ENCODE data around the gene PAM16.

The PAM16 gene

DNA sequence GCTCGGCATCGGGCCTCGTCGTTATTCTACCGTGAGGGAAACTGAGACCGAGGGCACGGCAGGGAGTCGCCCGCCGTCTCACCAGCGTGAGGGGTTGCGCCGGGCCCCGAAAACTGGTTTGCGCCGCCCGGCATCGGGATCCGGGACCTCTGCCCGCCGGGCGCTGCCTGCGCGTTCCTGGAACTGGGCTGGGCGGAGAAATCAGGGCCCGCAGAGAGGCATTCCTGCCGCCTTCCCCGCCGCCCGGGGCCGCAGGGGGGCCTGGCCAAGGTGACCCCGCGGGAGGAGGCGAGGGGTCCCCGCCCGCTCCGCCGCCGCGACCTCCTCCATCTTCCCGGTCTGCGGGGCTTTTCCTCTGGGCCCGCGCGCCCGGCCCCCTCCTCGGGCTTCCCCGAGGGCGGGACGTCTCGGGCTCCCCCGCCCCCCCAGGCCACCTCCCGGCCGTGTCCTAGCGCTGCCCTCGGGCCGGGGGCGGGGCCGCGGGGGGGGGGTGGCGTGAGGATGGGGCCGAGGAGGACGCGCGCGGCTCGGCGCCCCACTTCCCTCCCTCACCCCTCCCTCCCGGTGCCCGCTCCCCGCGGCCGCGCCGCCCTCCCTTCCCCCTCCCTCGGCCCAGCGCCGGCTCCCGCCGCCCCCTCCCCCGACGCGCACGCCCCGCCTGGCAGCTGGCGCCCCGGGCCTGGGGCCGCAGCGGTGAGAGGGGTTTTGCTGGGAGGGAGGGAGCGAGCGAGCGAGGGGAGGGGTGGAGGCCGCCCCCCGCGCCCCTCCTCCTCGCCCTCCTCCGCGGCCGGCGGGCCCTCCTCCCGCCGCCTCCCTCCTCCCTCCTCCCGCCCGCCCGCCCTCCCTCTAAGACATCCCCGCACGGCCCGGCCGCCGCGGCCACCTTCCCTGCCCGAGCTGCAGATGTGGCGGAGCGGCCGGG lies 35.7 kb downstream of the PAM16 start, which contains the start of gene GLIS2:
TSS of gene GLIS2 (plus strand) at position 882 of the 922 bp plus-strand sequence. CDS start 16,214 bp downstream, outside the sequence.
- H3K9me3 ChIP-seq (ENCODE audit: control insufficient read depth, insufficient read depth, low read depth, low read length) = no peaks in the 10 kb centered on the region
- POLR2A ChIA-PET = interaction anchor here (0.6 to 2.9 kb wide), 5 partner anchors 17 to 297 kb away, joined by 3 to 11 read pairs (median 7); partner anchors contain the start of gene TFAP4
- peak within 1 kb of the TSS; percentile 52 for H3K4me3 ChIP-seq (ENCODE audit: low read depth, low read length)
- H3K4me1 ChIP-seq (ENCODE audit: control insufficient read depth, insufficient read depth, low read length) = peaks cover 4% of the 10 kb centered on the region; the same call in 1 of the 2 replicates
- peak within 1 kb of the TSS; percentile 66; the same call in 1 of the 2 replicates for H3K27ac ChIP-seq (ENCODE audit: extremely low read depth, low read depth, low read length)
- H3K36me3 ChIP-seq (ENCODE audit: control insufficient read depth in 2 of 2, insufficient read depth in 1 of 2, low read length in 2 of 2) = no peaks in the 10 kb centered on the region
- CTCF ChIA-PET = interaction anchor here (0.5 to 1.8 kb wide), 7 partner anchors 10 to 88 kb away, joined by 3 to 7 read pairs (median 3); partner anchors contain the start of gene VASN
- TF ChIP-seq ZNF214 (tag by site-specific recombination; IDR thresholded peaks at IDR 0.05; ENCODE audit: borderline replicate concordance) (no peak), KLF16 (tag by site-specific recombination; IDR thresholded peaks at IDR 0.05) (no peak), ZNF677 (tag by site-specific recombination; IDR thresholded peaks at IDR 0.05) (0 out of 2 replicates have a peak, but pooled peaks have one; percentile 11), ZNF24 (tag by site-specific recombination; IDR thresholded peaks at IDR 0.05) (no peak), ZNF341 (tag by site-specific recombination; IDR thresholded peaks at IDR 0.05; ENCODE audit: low read depth) (no peak), GLIS2 (tag by site-specific recombination; IDR thresholded peaks at IDR 0.05) (peak; percentile 48), ZBTB20 (tag by site-specific recombination; IDR thresholded peaks at IDR 0.05) (peak; percentile 96), ZNF184 (tag by site-specific recombination; IDR thresholded peaks at IDR 0.05) (0 out of 2 replicates have a peak, but pooled peaks have one; percentile 20), ZNF266 (tag by site-specific recombination; IDR thresholded peaks at IDR 0.05; ENCODE audit: low read depth) (no peak), ZNF658 (tag by site-specific recombination; IDR thresholded peaks at IDR 0.05) (no peak), KLF7 (tag by site-specific recombination; IDR thresholded peaks at IDR 0.05; ENCODE audit: borderline replicate concordance) (no peak), ZNF48 (tag by site-specific recombination; IDR thresholded peaks at IDR 0.05) (no peak), ATF2 (tag by site-specific recombination; IDR thresholded peaks at IDR 0.05; ENCODE audit: low read depth) (no peak), ZBTB7A (tag by site-specific recombination; IDR thresholded peaks at IDR 0.05; ENCODE audit: low read depth) (no peak; the same call in 1 of the 2 replicates), ZNF514 (tag by site-specific recombination; IDR thresholded peaks at IDR 0.05) (no peak), ZNF600 (tag by site-specific recombination; IDR thresholded peaks at IDR 0.05) (peak; percentile 49; the same call in 1 of the 2 replicates), ZNF623 (tag by site-specific recombination; IDR thresholded peaks at IDR 0.05) (0 out of 2 replicates have a peak, but pooled peaks have one; percentile 4), ZNF350 (tag by site-specific recombination; IDR thresholded peaks at IDR 0.05) (no peak), YY1 (tag by site-specific recombination; IDR thresholded peaks at IDR 0.05) (0 out of 2 replicates have a peak, but pooled peaks have one; percentile 21), KLF8 (tag by site-specific recombination; IDR thresholded peaks at IDR 0.05) (peak; percentile 39; the same call in 1 of the 2 replicates), ZNF513 (tag by site-specific recombination; IDR thresholded peaks at IDR 0.05) (no peak), IKZF3 (tag by site-specific recombination; IDR thresholded peaks at IDR 0.05) (peak; percentile 31; the same call in 1 of the 2 replicates), ZFP37 (tag by site-specific recombination; IDR thresholded peaks at IDR 0.05) (peak; percentile 6; the same call in 1 of the 2 replicates), ZXDB (tag by site-specific recombination; IDR thresholded peaks at IDR 0.05) (peak; percentile 33; the same call in 1 of the 2 replicates), ZNF335 (tag by site-specific recombination; conservative IDR thresholded peaks at IDR 0.05) (peak; percentile 89), SP3 (tag by site-specific recombination; IDR thresholded peaks at IDR 0.05) (peak; percentile 64)
- TF ChIP-seq, protein P1, sequence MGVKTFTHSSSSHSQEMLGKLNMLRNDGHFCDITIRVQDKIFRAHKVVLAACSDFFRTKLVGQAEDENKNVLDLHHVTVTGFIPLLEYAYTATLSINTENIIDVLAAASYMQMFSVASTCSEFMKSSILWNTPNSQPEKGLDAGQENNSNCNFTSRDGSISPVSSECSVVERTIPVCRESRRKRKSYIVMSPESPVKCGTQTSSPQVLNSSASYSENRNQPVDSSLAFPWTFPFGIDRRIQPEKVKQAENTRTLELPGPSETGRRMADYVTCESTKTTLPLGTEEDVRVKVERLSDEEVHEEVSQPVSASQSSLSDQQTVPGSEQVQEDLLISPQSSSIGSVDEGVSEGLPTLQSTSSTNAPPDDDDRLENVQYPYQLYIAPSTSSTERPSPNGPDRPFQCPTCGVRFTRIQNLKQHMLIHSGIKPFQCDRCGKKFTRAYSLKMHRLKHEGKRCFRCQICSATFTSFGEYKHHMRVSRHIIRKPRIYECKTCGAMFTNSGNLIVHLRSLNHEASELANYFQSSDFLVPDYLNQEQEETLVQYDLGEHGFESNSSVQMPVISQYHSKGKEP (tag by site-specific recombination; IDR thresholded peaks at IDR 0.05) = no peak
- TF ChIP-seq, protein P2, sequence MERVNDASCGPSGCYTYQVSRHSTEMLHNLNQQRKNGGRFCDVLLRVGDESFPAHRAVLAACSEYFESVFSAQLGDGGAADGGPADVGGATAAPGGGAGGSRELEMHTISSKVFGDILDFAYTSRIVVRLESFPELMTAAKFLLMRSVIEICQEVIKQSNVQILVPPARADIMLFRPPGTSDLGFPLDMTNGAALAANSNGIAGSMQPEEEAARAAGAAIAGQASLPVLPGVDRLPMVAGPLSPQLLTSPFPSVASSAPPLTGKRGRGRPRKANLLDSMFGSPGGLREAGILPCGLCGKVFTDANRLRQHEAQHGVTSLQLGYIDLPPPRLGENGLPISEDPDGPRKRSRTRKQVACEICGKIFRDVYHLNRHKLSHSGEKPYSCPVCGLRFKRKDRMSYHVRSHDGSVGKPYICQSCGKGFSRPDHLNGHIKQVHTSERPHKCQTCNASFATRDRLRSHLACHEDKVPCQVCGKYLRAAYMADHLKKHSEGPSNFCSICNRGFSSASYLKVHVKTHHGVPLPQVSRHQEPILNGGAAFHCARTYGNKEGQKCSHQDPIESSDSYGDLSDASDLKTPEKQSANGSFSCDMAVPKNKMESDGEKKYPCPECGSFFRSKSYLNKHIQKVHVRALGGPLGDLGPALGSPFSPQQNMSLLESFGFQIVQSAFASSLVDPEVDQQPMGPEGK (tag by site-specific recombination; IDR thresholded peaks at IDR 0.05) = no peak; the same call in 1 of the 2 replicates
